ENCODE data around the gene BRPF1.

Gene BRPF1

DNA sequence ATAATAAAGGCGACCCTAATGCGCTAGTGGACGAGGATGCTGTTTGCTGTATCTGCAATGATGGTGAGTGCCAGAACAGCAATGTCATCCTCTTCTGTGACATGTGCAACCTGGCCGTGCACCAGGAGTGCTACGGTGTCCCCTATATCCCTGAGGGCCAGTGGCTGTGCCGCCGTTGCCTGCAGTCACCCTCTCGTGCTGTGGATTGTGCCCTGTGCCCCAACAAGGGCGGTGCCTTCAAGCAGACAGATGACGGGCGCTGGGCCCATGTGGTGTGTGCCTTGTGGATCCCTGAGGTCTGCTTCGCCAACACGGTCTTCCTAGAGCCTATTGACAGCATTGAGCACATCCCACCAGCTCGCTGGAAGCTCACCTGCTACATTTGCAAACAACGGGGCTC, 7.6 kb downstream of the BRPF1 start:
- no peak for DNase-seq

DNA sequence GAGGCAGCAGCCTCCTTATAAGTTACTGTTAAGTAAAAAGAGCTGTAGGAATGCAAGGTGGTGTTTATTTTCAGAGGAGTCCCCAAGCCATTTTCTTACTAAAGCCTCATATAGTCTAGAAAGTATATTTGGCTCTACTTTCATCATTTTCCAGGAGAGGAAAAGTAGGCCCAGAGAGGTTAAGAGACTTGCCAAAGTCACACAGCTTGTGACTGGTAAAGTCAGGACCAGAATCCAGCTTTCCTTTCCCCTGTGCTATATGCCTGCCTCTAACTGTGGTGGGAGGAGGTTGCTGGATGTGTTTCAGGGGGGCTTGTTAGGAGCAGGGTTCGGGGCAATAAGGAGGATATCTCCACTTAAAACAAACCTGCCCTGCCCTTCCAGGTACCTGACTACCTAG, 11.0 kb downstream of the BRPF1 start:
- no peak for DNase-seq

DNA sequence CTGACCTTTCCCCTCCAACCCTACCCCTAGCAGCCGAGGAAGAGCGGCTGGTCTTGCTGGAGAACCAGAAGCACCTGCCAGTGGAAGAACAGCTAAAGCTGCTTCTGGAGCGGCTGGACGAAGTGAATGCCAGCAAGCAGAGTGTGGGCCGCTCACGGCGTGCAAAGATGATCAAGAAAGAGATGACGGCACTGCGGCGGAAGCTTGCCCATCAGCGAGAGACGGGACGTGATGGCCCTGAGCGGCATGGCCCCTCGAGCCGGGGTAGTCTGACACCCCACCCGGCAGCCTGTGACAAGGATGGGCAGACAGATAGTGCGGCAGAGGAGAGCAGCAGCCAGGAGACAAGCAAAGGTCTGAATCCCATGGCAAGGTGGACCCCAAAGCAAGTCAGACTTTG, 12.0 kb downstream of the BRPF1 start:
- DNase-seq: no peak

DNA sequence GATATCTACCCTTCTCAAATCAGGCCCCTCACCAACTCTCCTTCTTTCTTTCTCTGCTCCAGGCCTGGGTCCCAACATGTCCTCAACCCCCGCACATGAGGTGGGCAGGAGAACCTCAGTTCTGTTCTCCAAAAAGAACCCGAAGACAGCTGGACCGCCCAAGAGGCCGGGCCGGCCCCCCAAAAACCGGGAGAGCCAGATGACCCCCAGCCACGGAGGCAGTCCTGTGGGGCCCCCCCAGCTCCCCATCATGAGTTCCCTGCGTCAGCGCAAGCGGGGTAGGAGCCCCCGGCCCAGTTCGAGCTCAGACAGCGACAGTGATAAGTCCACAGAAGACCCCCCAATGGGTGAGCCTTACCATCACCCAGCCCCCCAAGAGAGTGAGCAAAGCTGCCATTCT, 12.6 kb downstream of the BRPF1 start:
- no peak for DNase-seq

DNA sequence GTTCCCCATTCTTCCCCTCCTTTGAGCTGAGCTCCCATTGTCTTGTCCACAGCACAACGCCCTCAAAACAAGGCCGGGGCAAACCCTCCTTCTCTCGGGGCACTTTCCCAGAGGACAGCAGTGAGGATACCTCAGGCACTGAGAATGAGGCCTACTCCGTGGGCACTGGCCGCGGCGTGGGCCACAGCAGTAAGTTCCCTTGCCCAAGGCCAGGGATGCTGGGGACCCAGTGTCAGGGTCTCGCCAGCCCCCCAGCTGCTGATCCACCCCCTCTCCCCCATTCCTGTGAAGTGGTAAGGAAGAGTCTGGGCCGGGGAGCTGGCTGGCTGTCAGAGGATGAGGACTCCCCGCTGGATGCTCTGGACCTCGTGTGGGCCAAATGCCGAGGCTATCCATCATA, 14.0 kb downstream of the BRPF1 start:
- no peak for DNase-seq

DNA sequence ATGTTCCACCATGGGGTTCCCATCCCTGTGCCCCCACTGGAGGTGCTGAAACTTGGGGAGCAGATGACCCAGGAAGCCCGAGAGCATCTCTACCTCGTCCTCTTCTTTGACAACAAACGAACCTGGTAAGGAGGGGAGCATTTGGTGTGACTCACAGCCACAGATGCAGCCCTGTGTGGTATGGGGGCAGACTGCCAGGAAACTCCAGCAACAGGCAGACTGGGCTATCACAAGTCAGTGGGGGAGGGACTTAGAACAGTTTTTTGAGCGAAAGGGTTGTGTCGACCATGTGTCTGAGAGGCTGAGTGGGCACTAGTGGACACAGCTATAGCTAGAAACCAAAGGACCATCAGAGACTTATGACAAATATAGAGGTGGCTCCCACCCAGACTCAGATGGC, 14.8 kb downstream of the BRPF1 start:
- DNase-seq: no peak

DNA sequence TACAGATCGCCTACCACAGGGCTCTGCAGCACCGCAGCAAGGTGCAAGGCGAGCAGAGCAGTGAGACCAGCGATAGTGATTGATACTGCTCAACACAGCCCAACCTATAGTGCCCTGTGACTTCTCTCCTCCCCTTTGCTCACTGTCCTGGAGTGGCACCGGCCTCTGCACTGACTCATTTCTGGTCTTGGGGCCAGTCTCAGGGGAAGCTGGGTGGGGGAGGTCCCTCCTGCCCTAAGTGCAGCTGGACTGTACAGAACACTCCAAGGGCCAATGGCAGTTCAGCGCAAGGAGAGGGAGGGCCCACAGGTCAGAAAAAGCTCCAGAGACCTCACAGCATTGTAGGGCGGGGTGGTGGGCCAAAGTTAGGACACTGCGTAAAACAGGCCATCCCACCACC, 15.7 kb downstream of the BRPF1 start:
- DNase-seq: no peak

DNA sequence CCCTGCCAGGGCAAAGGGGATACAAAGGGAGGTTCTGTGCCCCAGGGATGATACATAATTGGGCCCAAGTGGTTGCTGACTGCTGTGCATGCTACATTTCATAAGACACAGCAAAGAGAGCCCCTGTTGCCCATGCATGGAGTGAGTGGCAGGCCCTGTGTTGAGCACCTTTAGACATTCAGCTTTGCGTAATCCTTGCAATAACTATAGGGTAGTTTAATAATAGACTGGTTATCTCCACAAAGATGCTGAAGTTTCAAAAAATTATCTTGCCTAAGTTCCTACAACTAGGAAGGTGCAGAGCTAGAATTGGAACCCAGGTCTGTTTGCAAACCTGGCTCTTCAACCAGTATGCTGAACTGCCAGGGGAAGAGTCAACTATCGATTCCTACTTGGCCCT, 16.5 kb downstream of the BRPF1 start:
- no peak for DNase-seq

DNA sequence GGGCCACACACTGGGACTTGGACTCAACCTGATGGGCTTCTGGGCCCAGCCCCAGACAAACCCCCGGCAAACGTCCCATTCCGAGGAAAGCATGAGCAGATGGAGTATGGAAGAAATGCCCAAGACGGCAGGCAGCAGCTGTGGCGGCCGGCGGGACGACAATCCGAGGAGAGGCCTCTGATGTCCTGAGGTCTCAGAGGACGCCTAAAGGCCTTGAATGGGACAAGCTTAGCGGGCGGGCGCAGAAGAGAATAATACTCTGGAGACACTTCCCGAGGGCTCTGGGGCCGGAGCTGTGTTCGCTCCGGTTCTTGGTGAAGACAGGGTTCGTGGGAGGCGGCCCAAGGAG, 17.7 kb downstream of the BRPF1 start:
- no peak for DNase-seq

DNA sequence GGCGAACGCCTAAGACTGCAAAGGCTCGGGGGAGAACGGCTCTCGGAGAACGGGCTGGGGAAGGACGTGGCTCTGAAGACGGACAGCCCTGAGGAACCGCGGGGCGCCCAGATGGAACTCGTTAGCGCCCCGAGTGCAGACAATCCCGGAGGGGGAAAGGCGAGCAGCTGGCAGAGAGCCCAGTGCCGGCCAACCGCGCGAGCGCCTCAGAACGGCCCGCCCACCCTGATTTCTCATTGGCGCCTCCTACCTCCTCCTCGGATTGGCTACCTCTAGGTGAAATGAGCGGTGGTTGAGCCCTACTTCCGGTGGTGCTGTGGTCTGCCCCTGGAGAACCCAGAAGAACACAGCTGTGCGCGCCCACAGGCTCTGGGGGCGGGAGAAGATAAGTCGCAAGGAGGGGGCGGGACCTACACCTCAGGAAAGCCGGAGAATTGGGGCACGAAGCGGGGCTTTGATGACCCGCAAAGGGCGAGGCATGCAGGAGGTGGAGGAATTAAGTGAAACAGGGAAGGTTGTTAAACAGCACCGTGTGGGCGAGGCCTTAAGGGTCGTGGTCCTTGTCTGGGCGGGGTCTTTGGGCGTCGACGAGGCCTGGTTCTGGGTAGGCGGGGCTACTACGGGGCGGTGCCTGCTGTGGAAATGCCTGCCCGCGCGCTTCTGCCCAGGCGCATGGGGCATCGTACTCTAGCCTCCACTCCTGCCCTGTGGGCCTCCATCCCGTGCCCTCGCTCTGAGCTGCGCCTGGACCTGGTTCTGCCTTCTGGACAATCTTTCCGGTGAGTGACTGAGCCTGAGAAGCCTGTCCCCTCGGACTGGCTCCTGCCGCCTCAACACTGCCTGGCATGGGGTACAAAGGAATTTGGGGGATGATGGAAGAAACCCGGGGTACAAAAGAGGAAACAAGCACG, 18.4 kb downstream of the BRPF1 start, which contains the start of gene OGG1:
OGG1 (plus strand) TSS at position 308 of the 911 bp plus-strand sequence; CDS start at position 643, 335 bp downstream.
- peak; percentile 96 for DNase-seq

DNA sequence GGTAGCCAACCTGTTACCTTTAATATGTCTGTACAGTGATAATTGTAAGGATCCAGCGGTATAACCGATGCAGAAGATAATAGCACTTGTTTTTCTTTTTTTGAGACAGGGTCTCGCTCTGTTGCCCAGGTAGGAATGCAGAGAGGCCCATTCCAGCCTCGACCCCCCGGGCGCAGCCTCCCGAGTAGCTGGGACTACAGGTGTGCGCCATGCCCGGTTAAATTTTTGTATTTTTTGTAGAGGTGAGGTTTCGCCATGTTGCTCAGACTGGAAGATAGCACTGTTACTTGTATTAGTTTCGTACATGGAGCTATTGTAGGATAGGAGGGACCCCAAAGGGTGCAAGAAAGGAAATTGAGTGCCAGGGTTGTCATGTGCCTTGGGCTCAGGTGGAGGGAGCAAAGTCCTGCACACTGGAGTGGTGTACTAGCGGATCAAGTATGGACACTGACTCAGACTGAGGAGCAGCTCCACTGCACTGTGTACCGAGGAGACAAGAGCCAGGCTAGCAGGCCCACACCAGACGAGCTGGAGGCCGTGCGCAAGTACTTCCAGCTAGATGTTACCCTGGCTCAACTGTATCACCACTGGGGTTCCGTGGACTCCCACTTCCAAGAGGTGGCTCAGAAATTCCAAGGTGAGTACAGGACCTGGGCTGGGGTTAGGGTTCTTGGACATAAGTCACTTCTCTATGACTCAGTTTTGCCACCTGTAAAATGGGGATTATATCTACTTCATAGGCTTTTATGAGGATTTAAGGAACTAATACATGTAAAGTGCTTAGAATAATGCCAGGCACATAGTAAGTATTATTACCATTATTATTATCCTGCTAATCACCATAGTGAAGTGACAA, 19.2 kb downstream of the BRPF1 start:
- DNase-seq: no peak

DNA sequence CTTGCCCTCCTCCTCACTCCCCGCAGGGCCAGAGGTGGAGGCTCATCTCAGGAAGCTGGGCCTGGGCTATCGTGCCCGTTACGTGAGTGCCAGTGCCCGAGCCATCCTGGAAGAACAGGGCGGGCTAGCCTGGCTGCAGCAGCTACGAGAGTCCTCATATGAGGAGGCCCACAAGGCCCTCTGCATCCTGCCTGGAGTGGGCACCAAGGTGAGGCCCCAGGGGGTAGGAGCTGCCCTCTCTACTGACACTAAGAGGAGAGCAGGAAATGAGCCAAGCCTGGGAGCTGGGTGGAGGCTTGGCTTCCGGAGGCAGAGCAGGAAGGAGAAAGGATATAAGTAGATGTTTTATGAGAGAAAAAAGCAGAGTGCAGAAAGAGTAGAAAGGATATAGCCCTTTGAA, 23.1 kb downstream of the BRPF1 start:
- no peak for DNase-seq

DNA sequence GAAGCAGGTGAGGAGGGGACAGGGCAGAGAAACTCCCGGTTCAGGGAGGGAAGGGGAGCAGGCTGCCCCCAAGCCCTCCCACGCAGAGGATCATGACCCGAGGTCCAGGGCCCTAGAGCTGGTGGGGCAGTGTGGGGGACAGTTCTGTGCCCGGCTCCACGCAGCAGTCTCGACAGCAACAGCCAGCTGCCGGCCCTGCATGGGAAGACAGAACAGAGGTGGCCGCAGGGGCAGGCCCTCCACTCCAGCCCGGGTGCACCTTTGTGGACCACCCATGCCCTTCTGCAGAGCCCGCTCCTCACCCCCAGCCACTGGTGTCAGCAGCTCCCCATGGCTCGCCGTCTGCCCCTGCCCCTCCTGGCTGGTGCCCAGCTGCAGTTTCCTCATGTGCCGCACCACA, 25.9 kb downstream of the BRPF1 start:
- no peak for DNase-seq

DNA sequence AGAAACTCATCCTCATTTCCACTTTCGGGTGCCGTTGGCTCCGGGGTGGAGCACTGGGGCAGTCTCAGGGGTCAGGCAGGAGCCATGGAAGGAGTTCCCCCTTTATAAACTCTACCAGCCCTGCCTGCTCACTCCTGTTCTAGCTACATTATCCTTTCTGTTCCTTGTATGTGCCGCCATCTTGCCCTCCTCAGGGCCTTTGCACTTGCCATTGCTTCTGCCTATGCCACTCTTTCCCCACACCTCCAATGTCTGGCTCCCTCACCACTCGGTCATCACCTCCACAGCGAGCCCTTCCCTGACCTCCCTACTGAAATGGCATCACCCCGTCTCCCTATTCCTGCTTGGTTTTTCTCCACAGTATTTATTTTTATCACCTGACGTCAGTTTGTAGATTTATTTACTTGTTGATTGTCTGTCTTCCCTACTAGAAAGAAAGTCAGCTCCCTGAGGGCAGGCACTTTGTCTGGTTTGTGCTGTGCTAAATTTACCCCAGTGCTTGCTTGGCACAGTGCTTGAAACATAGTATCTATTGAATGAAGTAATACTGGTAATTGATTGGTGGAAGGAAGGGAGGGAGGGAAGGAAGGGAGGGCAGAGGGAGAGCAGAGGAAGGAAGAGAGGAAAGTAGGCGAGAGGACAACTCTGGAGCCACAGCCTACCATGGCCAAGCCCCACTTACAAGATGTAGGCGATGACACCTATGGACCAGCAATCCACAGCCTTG, 29.4 kb downstream of the BRPF1 start:
- DNase-seq: no peak

DNA sequence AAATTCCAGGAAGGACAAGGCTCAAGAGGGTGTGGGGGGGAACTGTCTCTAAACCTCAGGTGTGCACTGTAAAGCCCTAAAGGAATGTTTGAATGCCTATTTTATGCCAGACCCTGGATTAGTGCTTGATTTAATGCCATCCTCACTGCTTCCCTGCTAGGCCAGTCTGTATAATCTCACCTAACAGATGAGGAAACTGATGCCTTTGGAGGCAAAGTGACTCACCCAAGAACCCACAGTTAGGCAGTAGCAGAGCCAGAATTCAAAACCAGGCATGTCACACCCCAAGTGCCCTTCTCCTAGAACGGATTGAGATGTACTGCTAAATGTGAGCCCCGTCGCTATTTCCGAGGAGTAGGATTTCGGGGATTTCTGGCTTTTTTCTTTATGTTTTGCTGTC, 30.4 kb downstream of the BRPF1 start:
- DNase-seq: no peak

DNA sequence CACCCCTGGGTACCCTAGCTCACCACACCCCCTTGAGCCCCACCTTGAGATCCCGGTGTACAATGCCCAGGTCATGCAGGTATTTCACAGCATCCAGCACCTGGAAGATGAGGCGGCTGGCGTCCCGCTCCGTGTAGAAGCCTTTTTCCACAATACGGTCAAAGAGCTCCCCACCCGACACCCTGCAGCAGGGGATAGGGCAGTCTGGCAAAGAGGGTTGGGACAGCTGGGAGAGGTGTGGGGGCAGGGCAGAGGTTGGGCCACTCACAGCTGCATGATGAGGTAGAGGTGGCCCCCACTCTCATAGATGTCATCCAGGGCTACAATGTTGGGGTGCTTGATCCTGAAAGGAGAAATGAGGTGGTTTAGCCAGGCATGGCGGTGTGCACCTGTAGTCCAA, 31.3 kb downstream of the BRPF1 start:
- no peak for DNase-seq

DNA sequence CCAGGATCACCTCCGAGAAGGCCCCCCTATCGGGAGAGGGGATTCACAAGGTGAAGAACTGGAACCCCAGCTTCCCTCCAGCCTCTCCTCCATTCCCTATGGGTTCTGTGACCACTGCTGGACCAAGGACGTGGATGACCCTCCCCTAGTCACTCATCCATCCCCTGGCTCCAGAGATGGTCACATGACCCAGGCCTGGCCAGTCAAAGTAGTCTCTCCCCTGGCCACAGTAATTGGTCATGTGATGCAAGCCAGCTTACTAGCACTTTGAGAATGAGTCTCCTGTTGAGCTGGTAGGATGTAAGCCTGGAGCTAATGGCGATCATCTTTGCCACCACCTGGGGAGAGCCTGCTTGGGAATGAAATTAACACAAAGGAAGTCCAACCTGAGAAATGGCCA, 34.3 kb downstream of the BRPF1 start:
- DNase-seq: no peak

DNA sequence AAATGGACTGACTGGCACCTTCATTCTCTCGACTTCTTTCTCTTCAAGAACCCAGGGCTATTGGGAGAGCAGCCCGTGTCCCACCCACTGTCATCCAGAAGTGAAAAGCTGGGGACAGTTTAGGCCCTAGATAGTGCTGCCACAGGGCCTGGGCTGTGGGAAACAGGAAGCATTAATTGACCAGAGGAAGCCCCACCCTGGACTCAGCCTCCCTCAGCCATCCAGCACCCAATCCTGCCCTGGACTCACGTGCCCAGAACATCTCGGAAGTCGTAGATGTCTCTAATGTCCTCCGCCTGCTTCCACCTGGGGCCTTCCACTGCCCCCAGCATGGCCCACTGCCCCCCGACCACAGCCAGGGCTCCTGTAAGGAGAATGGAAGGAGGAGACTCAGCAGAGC, 35.9 kb downstream of the BRPF1 start:
- DNase-seq: no peak

DNA sequence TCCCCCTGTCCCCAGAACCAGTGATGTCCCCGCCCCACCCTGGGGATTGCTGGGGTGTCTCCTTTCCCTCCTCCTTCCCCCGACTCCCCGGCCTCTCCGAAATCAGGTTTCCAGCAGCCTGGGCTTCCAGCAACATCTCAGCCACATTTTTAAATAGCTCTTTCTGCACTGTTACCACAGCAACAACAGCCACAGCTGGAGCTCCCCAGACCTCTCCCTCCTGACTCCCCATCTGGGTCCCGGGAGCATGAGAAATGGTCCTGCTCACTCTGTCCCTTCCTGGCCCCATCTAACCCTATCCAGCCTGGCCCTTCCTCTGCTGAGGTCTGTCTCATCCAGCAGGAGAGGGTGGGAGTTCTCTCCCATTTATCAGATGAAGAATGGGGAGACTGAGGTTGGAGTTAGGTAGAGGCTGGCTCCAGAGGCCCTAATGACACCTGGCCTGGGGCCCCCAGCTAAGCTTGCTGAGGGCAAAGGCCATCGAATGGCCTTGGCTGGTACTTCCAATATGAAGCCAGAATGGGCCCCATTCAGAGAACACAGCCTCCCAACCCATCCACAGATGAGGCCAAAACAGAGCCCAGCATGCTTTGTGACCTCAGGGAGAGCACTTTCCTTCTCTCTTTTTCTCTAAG, 36.7 kb downstream of the BRPF1 start:
- no peak for DNase-seq

DNA sequence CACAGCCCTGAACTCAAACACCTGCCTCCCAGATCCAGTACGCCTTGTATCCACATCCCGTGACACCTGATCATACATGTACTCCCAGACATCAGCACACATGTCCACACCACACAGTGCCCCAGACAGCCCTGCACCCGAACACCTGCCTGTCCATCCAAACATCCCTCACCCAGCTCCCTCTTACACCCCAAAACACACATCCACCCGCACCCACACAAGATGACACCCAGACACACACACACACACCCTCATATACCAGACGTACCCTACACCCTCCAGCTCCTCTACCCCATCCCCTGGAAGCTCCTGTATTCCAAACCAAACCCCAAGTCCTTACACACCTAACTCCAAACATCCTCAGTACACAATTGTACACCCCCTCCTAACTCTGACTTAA, 37.5 kb downstream of the BRPF1 start:
- DNase-seq: no peak

DNA sequence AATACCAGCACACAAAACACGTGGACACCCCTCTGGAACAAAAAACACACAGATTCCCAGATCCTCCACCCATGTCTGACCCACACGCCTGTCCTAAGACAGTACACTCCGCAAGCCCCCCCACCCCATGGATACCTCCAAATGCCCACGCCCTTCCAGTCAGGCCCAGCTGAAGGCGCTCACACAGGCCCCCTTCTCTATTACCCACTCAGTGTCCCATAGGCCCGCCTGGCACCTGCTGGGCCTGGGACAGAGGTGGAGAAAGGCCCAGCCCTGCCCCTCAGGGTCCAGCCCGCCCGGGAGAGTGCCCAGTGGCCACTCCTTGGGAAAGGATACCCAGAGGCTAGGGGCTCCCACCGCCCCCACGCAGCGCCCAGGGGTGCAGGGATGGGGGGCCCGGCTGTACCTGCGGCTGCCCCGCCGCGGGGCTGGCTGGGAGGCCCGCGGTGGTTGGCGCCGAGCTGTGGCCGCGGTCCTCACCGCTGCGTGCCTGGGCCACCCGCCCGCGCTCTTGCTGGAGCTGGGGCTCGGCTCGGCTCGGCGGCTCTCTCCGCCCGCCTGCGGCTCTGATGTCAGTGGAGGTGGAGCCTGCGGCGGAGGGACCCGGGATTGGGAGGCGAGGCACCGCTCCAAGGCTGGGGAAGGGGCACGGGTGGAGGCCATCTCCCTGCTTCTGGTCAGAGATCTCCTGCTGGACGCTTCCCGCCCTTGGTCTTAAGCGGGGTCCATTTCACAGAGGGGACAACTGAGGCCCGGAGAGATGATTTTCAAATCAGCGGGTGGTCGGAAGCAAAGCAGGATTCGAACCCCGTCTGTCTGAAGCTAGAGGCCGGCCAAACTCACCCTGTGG, 38.1 kb downstream of the BRPF1 start, which contains the start of gene CAMK1:
CAMK1 (minus strand) TSS at position 522 of the 850 bp plus-strand sequence. CDS start 2,198 bp downstream, outside the sequence.
- DNase-seq: peak; percentile 52

Data from NCI-H774 (cell line).